Measurements from ENCODE around the gene SYTL5.

Gene SYTL5

DNA sequence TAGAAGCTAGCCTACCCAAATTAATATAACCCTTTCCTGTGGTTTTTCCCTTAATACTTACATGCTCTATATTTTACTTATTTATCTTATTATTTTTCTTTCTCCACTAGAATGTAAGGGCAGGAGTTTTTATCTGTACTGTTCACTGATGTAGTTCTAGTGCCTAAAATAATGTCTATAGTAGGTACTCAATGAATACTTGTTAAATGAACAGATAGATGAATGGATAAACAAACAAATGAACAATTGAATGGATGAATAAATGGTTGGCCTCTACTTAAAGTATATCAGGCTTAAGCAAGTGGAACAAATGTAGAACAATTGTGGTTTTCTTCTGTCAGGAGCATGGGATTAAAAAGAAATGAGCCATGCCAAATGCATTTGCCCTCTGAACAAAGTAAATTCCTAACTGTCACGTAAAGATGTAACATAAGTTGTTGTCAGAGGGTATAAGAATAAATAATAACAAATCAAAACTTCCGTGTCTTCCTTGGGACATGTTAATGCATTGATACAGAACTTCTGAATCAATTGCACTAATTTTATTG, 54.1 kb downstream of the SYTL5 start:
- no peak overlapping the region for H3K27ac ChIP-seq (ENCODE audit: low read length)
- H3K9me3 ChIP-seq (ENCODE audit: control insufficient read depth, insufficient read depth, low read length) = no peaks in the 10 kb centered on the region
- H3K4me3 ChIP-seq (ENCODE audit: low read length) = no peak overlapping the region
- no peaks in the 10 kb centered on the region for H3K36me3 ChIP-seq (ENCODE audit: control insufficient read depth, insufficient read depth, low read length)
- DNase-seq (ENCODE audit: low read depth, low spot score) = no peak
- no peaks in the 10 kb centered on the region for H3K4me1 ChIP-seq (ENCODE audit: control insufficient read depth, insufficient read depth, low read length)
- H3K27me3 ChIP-seq (ENCODE audit: control insufficient read depth, insufficient read depth, low read length) = no peaks in the 10 kb centered on the region
- WGBS (ENCODE audit: insufficient coverage, insufficient read length) = no CpG with 5 or more reads among the region's 2 CpGs

DNA sequence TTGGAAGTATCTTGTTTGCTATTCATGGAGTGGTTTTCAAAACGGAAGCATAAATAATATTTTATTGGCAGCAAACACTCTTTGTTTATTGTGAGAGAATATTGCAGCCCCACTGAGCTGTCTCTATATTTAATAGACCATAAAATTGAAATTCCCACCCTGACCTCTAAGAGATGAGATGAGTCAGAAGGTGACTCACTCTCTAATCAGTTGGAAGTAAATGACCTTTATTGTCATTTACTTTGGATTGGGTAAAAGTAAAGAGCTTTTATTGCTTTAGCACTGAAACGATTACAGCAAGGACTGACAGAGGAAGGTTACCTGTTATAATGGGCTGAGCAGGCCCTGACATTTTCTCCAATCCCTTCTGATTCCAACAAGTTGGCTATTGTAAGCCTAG, 55.0 kb downstream of the SYTL5 start:
- no peaks in the 10 kb centered on the region for H3K36me3 ChIP-seq (ENCODE audit: control insufficient read depth, insufficient read depth, low read length)
- no peaks in the 10 kb centered on the region for H3K9me3 ChIP-seq (ENCODE audit: control insufficient read depth, insufficient read depth, low read length)
- no peak overlapping the region for H3K27ac ChIP-seq (ENCODE audit: low read length)
- no peak for DNase-seq (ENCODE audit: low read depth, low spot score)
- no CpG with 5 or more reads among the region's 2 CpGs for WGBS (ENCODE audit: insufficient coverage, insufficient read length)
- H3K27me3 ChIP-seq (ENCODE audit: control insufficient read depth, insufficient read depth, low read length) = no peaks in the 10 kb centered on the region
- H3K4me3 ChIP-seq (ENCODE audit: low read length) = no peak overlapping the region
- no peaks in the 10 kb centered on the region for H3K4me1 ChIP-seq (ENCODE audit: control insufficient read depth, insufficient read depth, low read length)

DNA sequence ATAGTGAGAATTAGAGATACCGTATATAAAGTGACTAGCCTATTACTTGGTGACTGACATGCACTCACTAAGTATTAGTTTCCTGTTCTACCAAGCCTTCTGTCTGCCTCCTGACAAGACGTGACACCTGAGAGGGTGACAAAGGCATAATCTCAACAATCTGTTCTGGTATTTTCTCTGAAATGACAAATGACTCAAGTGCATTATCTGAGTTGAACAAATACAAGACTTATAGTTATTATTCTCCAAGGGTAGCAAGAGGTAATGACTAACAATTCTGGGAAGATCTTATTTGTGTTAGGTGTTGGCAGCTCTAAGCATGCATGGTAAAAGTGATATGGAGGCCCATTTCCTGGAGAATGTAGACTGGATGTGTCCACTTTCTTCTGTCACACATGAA, 60.6 kb downstream of the SYTL5 start:
- Histone ChIP-seq H3K27ac (ENCODE audit: low read length) (no peak overlapping the region), H3K36me3 (ENCODE audit: control insufficient read depth, insufficient read depth, low read length) (no peaks in the 10 kb centered on the region), H3K9me3 (ENCODE audit: control insufficient read depth, insufficient read depth, low read length) (no peaks in the 10 kb centered on the region), H3K4me1 (ENCODE audit: control insufficient read depth, insufficient read depth, low read length) (no peaks in the 10 kb centered on the region), H3K4me3 (ENCODE audit: low read length) (no peak overlapping the region), H3K27me3 (ENCODE audit: control insufficient read depth, insufficient read depth, low read length) (no peaks in the 10 kb centered on the region)
- WGBS (ENCODE audit: insufficient coverage, insufficient read length) = no CpG with 5 or more reads among the region's 2 CpGs
- DNase-seq (ENCODE audit: low read depth, low spot score) = no peak

DNA sequence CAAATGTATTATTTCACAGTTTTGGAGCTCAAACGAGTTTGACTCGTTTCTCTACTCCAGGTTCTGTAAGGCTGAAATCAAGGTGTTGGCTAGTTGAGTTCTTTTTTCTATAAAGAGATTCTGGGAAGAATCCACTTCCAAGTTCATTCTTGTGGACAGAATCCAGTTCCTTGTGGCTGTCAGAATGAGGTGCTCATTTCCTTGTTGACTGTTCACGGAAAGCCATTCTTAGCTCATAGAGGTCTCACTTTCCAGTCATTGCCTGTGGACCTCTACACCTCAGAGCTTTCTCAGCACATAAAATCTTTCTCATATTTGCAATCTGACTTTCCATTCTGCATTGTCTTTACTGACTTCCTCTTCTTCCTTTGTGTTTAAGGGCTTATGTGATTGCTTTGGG, 62.9 kb downstream of the SYTL5 start:
- Histone ChIP-seq H3K9me3 (ENCODE audit: control insufficient read depth, insufficient read depth, low read length) (no peaks in the 10 kb centered on the region), H3K27ac (ENCODE audit: low read length) (no peak overlapping the region), H3K4me1 (ENCODE audit: control insufficient read depth, insufficient read depth, low read length) (no peaks in the 10 kb centered on the region), H3K4me3 (ENCODE audit: low read length) (no peak overlapping the region), H3K36me3 (ENCODE audit: control insufficient read depth, insufficient read depth, low read length) (no peaks in the 10 kb centered on the region), H3K27me3 (ENCODE audit: control insufficient read depth, insufficient read depth, low read length) (no peaks in the 10 kb centered on the region)
- WGBS (ENCODE audit: insufficient coverage, insufficient read length) = no CpG with 5 or more reads among the region's 3 CpGs
- no peak for DNase-seq (ENCODE audit: low read depth, low spot score)

DNA sequence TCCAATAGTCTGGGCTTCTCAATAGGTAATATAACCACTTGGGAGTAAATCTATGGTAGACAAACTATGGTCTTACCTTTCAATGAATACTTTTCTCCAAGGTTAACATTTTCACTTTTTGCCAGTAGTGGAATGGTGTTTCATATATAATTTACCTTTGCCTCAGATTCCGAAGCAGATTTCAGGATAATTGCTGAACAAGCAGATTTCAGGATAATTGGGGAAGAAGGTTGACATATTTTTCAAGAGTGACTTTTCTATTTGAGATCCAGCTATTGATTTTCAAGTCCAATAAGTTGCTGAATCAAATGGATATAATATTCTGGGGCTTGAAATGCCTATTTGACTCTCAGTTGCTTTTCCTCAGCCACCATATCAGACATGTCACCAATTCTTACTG, 63.6 kb downstream of the SYTL5 start:
- WGBS (ENCODE audit: insufficient coverage, insufficient read length) = no CpG with 5 or more reads among the region's 1 CpG

DNA sequence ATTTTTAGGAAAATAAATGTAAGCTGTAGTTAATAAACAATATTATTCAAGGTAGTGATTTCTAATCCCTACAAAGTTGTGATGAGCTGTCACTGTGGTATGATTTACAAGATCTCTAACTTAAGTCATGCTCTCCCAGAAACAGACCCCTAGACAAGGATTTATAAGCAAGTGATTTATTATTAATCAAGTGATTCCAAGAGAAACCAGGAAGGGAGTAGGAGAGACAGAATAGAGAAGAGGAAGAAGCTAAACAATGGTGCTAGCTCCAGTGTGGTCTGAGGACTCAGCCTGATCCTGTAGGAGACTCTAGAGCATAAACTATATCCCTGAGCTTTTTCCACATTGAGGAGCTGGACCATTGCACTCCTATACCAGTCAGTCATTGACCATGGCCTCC, 73.1 kb downstream of the SYTL5 start:
- no peak overlapping the region for H3K27ac ChIP-seq (ENCODE audit: low read length)
- H3K4me3 ChIP-seq (ENCODE audit: low read length) = no peak overlapping the region
- DNase-seq (ENCODE audit: low read depth, low spot score) = no peak
- H3K36me3 ChIP-seq (ENCODE audit: control insufficient read depth, insufficient read depth, low read length) = no peaks in the 10 kb centered on the region
- H3K4me1 ChIP-seq (ENCODE audit: control insufficient read depth, insufficient read depth, low read length) = no peaks in the 10 kb centered on the region
- no peaks in the 10 kb centered on the region for H3K9me3 ChIP-seq (ENCODE audit: control insufficient read depth, insufficient read depth, low read length)
- H3K27me3 ChIP-seq (ENCODE audit: control insufficient read depth, insufficient read depth, low read length) = no peaks in the 10 kb centered on the region

More for the DNA sequence above, 63.6 kb downstream of the SYTL5 start:
- no peaks in the 10 kb centered on the region for H3K9me3 ChIP-seq (ENCODE audit: control insufficient read depth, insufficient read depth, low read length)
- H3K27ac ChIP-seq (ENCODE audit: low read length) = no peak overlapping the region
- DNase-seq (ENCODE audit: low read depth, low spot score) = no peak
- H3K4me3 ChIP-seq (ENCODE audit: low read length) = no peak overlapping the region
- H3K4me1 ChIP-seq (ENCODE audit: control insufficient read depth, insufficient read depth, low read length) = no peaks in the 10 kb centered on the region
- H3K27me3 ChIP-seq (ENCODE audit: control insufficient read depth, insufficient read depth, low read length) = no peaks in the 10 kb centered on the region
- no peaks in the 10 kb centered on the region for H3K36me3 ChIP-seq (ENCODE audit: control insufficient read depth, insufficient read depth, low read length)

DNA sequence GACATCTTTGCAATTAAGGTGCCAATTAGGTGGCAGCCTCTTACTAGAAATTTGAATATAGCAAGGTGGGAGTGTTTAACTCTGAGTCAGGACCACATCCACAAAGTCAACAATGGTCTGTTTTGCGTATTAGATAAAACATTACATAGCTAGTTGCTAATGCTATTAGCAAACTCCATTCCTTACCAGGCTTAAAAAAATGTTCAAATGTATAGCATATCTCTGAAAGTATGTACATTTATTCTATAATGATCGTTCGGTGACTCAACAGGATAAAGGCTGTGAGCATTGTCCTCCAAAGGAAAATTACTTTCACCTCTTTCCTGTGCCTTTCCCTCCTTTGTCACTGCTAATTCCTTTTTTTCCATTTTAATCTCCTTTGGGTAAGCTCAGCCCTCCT, 74.5 kb downstream of the SYTL5 start:
- DNase-seq (ENCODE audit: low read depth, low spot score) = no peak
- Histone ChIP-seq H3K27me3 (ENCODE audit: control insufficient read depth, insufficient read depth, low read length) (no peaks in the 10 kb centered on the region), H3K4me1 (ENCODE audit: control insufficient read depth, insufficient read depth, low read length) (no peaks in the 10 kb centered on the region), H3K36me3 (ENCODE audit: control insufficient read depth, insufficient read depth, low read length) (no peaks in the 10 kb centered on the region), H3K27ac (ENCODE audit: low read length) (no peak overlapping the region), H3K4me3 (ENCODE audit: low read length) (no peak overlapping the region), H3K9me3 (ENCODE audit: control insufficient read depth, insufficient read depth, low read length) (no peaks in the 10 kb centered on the region)
- WGBS (ENCODE audit: insufficient coverage, insufficient read length) = no CpG with 5 or more reads among the region's 3 CpGs

DNA sequence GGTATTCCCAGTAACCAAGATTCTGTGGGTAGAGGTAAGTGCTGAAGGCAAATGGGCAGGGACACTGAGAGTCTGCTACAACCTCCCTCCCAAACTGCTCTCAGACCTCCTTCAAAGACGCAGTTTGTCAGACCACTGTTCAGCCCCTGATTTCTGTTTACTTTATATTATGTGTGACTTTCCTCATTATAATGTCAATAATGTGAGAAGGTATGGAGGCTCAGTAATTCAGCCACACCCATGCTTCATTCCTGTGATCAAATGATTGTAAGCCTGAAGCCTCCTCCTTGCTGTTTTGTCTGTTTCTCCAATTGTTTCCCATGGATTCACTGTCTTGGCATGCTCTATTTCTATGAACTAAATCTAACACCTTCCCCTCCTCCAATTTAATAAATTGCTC, 75.6 kb downstream of the SYTL5 start:
- Histone ChIP-seq H3K4me3 (ENCODE audit: low read length) (no peak overlapping the region), H3K9me3 (ENCODE audit: control insufficient read depth, insufficient read depth, low read length) (no peaks in the 10 kb centered on the region), H3K4me1 (ENCODE audit: control insufficient read depth, insufficient read depth, low read length) (no peaks in the 10 kb centered on the region), H3K36me3 (ENCODE audit: control insufficient read depth, insufficient read depth, low read length) (no peaks in the 10 kb centered on the region), H3K27me3 (ENCODE audit: control insufficient read depth, insufficient read depth, low read length) (no peaks in the 10 kb centered on the region), H3K27ac (ENCODE audit: low read length) (no peak overlapping the region)
- WGBS (ENCODE audit: insufficient coverage, insufficient read length) = no CpG with 5 or more reads among the region's 1 CpG
- no peak for DNase-seq (ENCODE audit: low read depth, low spot score)

DNA sequence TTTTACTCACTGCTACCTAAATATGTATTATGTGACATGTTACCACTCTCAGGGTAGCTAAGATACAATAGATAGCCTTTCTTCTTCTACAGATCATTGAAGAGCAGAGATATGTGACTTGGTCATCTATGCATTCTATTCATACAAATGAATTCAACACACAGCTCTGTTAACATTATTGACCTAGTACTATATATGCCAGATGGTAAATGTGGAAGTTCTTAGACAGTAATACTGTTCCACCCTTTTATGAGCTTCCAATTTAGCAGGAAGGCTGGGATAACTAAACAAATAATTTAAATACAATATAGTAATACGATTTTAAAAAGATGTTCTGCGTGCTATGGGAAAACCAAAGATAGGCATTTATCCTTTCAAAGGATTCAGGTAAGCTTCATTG, 76.0 kb downstream of the SYTL5 start:
- no CpG with 5 or more reads among the region's 2 CpGs for WGBS (ENCODE audit: insufficient coverage, insufficient read length)
- Histone ChIP-seq H3K36me3 (ENCODE audit: control insufficient read depth, insufficient read depth, low read length) (no peaks in the 10 kb centered on the region), H3K27ac (ENCODE audit: low read length) (no peak overlapping the region), H3K9me3 (ENCODE audit: control insufficient read depth, insufficient read depth, low read length) (no peaks in the 10 kb centered on the region), H3K4me3 (ENCODE audit: low read length) (no peak overlapping the region), H3K4me1 (ENCODE audit: control insufficient read depth, insufficient read depth, low read length) (no peaks in the 10 kb centered on the region), H3K27me3 (ENCODE audit: control insufficient read depth, insufficient read depth, low read length) (no peaks in the 10 kb centered on the region)
- DNase-seq (ENCODE audit: low read depth, low spot score) = no peak

DNA sequence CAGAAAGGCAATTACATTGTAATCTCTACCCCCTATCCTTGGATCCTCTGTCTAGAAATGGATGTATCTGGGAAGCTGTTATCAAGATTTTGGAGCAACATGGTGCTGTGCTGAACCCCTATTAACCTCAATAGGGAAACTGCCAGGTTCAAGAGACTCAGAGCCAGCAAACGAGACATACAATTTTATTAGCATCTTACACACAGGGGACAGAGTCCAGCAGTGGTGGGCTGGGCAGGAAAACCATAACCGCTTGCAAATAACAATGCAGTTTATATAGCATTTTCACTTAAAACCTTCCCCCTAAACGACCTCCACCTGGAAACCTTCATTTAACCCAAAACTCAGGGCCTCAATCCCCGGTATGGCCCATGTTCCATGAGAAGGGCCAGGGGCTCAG, 79.5 kb downstream of the SYTL5 start:
- no CpG with 5 or more reads among the region's 4 CpGs for WGBS (ENCODE audit: insufficient coverage, insufficient read length)
- no peaks in the 10 kb centered on the region for H3K4me1 ChIP-seq (ENCODE audit: control insufficient read depth, insufficient read depth, low read length)
- H3K27me3 ChIP-seq (ENCODE audit: control insufficient read depth, insufficient read depth, low read length) = no peaks in the 10 kb centered on the region
- H3K36me3 ChIP-seq (ENCODE audit: control insufficient read depth, insufficient read depth, low read length) = no peaks in the 10 kb centered on the region
- H3K9me3 ChIP-seq (ENCODE audit: control insufficient read depth, insufficient read depth, low read length) = no peaks in the 10 kb centered on the region
- no peak overlapping the region for H3K4me3 ChIP-seq (ENCODE audit: low read length)
- no peak overlapping the region for H3K27ac ChIP-seq (ENCODE audit: low read length)
- no peak for DNase-seq (ENCODE audit: low read depth, low spot score)

DNA sequence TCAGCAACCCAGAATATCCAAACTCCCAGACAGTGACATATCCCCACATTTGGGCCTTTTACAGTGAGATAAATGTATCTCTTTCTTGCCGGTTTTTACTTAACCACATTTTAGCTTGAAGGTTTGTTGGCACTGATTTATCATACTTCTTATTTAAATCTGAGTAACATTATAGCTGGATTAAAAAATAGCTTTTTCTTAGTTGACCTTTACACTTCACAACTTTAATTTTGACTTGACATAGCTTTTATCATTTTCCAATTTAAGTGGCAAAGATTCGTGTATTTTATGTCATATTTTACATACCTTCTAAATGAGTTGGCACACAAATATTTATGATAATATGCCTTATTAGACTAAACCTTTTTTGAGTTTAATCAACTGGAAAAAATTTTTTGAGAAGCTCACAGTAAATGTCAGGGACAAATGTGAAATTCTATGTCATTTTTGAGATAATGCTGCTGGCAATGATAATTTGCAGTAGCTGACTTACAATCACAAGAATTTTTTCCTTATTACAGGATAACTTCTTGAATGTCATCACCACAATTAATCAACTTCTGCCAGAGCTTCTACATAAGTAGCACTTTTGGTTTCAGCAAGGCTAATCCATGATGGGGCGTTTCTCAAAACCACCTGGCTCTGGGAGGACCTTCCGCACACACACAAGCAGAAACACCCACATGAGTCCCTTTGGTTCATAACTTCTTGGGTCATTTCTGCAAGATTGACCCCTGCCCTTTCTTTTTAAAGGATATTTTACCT, 80.3 kb downstream of the SYTL5 start:
- Histone ChIP-seq H3K27me3 (ENCODE audit: control insufficient read depth, insufficient read depth, low read length) (no peaks in the 10 kb centered on the region), H3K4me1 (ENCODE audit: control insufficient read depth, insufficient read depth, low read length) (no peaks in the 10 kb centered on the region), H3K36me3 (ENCODE audit: control insufficient read depth, insufficient read depth, low read length) (no peaks in the 10 kb centered on the region), H3K27ac (ENCODE audit: low read length) (no peak overlapping the region), H3K9me3 (ENCODE audit: control insufficient read depth, insufficient read depth, low read length) (no peaks in the 10 kb centered on the region), H3K4me3 (ENCODE audit: low read length) (no peak overlapping the region)
- DNase-seq (ENCODE audit: low read depth, low spot score) = no peak
- WGBS (ENCODE audit: insufficient coverage, insufficient read length) = no CpG with 5 or more reads among the region's 4 CpGs
